HG03442 (cell line): ENCODE measurements around the gene KIF25.

Experiments
- ATAC-seq: cut with Tn5 transposase; IDR thresholded peaks from one replicate; pipeline ENCODE4 v1.9.1; 2021; ENCODE audit warnings: mild to moderate bottlenecking, moderate library complexity; ENCODE audit not compliant: unreplicated experiment

Gene KIF25

GRCh38 chr6:168047841-168048723 lies 50.6 kb downstream of the KIF25 start:
- ATAC-seq: no peak

GRCh38 chr6:168048724-168049025 lies 51.2 kb downstream of the KIF25 start:
- ATAC-seq: no peak

- no peak for ATAC-seq
Observed at GRCh38 chr6:168049277-168049676, 51.8 kb downstream of the KIF25 start.

- no peak for ATAC-seq
Observed at GRCh38 chr6:168049706-168050224, 52.3 kb downstream of the KIF25 start.

- no peak for ATAC-seq
Observed at GRCh38 chr6:168050225-168050880, 52.9 kb downstream of the KIF25 start.

GRCh38 chr6:168050881-168051586 lies 53.6 kb downstream of the KIF25 start:
- ATAC-seq: no peak

GRCh38 chr6:168051648-168052047 lies 54.2 kb downstream of the KIF25 start:
- ATAC-seq: no peak

- ATAC-seq: no peak
Observed at GRCh38 chr6:168052291-168052891, 54.9 kb downstream of the KIF25 start.

- ATAC-seq: no peak
Observed at GRCh38 chr6:168053086-168053956, 55.9 kb downstream of the KIF25 start.

- no peak for ATAC-seq
Observed at GRCh38 chr6:168053957-168054471, 56.5 kb downstream of the KIF25 start.

GRCh38 chr6:168054765-168055560 lies 57.5 kb downstream of the KIF25 start:
- ATAC-seq: no peak

GRCh38 chr6:168055696-168056489 lies 58.4 kb downstream of the KIF25 start:
- ATAC-seq: no peak

- no peak for ATAC-seq
Observed at GRCh38 chr6:168056892-168057527, 59.5 kb downstream of the KIF25 start.

GRCh38 chr6:168057836-168058235 lies 60.4 kb downstream of the KIF25 start:
- no peak for ATAC-seq

- no peak for ATAC-seq
Observed at GRCh38 chr6:168058691-168059551, 61.5 kb downstream of the KIF25 start.

- ATAC-seq: no peak
Observed at GRCh38 chr6:168060521-168060931, 63.1 kb downstream of the KIF25 start.
